GM19193 (cell line): Measurements from ENCODE around the gene LPA.

Experiments
- POLR2A ChIP-seq: IDR thresholded peaks from 4 replicates; pipeline ENCODE4 v1.6.1; 2011; ENCODE audit not compliant: insufficient read depth, insufficient read length; ENCODE audit errors: extremely low read depth

LPA gene

DNA sequence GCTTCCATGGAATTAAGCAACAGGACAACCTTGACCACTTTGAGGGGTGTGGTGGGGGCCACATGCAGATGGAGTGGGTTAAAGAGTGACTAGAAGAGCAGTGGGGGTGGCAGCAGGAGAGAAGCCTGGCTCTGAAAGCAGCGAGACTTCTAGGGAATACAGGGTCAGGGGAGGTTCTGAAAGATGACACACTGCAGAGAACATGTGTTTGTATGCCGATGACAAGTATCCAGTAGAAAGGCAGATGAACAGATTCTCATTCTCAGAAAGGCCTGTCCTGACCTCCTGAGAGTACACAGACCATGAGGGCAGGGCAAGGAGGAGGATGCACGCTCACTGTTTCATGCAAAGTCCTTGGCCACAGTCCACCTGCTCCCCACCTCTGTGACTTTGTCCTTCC, 2.9 kb downstream of the LPA start:
- TF ChIP-seq POLR2A, result no peak

DNA sequence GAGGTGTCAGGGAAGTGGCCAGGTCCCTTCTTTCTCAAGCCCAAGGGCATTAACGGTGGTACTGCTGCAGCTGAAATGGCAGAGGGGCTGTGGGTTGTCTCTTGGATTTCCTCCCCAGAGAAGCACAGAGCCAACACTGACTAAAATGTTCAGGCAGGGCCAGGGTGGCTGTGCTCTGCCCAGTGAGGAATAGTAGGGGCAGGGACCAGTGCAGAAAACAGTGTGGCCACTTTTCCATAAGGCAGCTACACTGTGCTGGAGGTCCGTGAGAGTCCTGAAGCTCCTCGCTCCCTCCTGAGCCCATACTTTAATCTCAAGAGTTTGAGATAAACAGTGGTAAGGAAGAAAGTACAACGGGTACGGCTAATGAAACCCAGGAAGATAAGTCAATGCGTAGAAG, 4.5 kb downstream of the LPA start:
- TF ChIP-seq POLR2A, result no peak

DNA sequence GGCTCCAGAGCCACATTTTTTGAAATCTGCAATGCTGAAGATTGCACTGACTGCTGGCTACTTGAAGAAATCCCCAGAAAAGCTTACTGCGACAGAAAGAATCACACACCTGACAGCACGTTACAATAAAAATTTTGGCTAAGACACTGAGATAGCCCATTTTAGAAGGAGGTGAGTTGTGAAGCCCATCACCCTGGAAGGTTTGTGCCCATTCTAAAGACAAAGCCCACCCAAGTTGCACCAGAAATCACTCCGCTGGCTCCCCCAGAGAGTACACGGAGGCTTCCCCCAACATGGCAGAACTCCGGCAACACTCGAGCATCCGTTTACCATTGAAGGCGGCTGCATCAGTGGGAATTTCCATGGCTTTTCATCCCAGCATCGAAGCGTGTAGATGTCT, 29.4 kb downstream of the LPA start:
- TF ChIP-seq POLR2A, result no peak

DNA sequence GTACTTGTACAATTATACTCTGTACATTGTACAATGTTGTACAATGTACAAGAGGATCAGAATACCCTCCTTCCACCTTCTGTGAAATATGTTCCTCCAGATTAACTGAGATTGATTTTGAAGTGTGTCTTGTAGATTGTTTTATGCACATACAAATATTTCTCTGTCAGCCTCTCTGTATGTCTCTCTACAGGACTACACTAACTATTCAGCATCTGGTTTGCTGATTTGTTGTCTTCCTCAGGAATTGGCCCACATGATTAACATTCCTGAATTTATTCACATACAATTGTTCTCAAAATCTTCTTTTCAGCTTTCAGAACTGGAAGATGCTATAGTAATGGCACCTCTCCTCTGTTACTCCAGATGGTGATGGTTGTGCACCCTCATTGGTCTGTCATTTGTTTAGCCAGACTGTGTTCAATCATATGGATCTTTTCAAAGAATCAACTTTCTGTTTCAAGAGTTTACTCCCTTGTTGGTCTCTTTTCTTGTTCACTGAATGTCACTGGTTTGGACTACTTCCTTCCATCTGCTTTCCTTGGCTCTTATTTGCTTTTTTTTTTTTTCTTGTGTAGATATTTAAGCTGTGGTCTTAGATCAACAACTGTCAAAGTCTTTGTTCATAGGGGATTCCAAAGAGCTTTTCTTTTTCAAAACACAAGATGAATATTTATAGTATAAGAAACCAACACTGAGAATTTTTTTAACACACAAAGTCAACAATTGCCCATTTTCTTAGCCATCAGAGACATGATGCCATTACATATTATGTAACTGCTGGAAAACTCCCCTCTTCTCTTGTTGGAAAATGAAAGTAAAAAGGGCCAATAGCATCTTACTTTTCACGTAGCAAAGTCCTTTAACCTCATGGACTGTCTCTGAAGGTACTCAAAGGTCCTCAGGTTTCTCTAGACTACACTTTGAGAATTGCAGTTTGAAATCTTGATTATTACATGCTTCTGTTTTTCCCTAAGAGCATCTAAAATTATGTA, 67.9 kb downstream of the LPA start:
- TF ChIP-seq POLR2A, result no peak

DNA sequence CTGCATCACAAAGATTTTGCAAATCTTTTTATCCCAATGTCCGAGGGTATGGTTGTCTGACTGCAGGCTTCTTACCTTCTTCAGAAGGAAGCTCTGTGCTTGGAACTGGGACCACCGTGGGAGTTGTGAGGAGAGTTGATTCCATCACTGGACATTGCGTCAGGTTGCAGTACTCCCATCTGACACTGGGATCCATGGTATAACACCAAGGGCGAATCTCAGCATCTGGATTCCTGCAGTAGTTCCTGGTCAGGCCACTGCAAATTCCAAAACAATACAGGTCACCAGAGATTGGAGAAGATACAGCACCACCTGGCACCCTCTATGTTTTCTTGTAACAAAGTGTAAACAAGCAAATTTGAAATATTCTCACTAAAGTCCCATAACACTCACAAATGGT, 77.7 kb downstream of the LPA start:
- TF ChIP-seq POLR2A, result no peak

DNA sequence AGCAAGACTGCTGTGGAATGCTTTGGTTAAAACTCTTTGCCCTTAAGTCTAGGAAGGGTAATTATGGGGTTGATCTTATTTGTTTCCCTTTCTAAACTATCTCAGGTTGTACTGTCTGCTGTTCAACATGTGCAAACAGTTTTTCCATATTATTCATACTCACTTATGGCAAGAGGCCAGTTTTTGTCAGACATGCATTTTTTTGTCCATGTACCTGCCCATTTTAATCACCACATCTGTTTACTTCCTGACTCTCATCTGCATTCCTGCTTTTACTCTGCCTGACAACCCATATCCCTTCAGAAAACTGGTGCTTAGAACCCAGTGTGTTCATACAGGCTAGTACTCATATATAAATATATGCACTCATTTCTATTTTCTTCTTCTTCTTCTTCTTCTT, 80.3 kb downstream of the LPA start:
- TF ChIP-seq POLR2A, result no peak

DNA sequence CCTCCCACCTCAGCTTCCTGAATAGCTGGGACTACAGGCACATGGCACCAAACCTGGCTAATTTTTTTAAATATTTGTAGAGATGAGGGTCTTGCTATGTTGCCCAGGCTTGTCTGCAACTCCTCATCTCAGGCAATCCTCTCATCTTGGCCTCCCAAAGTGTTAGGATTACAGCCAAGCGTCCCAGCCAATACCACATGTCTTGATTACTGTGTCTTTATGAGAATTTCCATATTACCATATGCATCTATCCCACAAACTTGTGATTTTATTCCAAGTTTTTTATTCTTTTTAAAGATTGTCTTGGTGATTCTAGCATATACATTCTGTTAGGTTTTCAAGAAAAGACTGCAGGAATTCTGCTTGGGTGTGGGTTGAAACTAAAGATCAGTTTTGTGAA, 82.7 kb downstream of the LPA start:
- TF ChIP-seq POLR2A, result no peak

DNA sequence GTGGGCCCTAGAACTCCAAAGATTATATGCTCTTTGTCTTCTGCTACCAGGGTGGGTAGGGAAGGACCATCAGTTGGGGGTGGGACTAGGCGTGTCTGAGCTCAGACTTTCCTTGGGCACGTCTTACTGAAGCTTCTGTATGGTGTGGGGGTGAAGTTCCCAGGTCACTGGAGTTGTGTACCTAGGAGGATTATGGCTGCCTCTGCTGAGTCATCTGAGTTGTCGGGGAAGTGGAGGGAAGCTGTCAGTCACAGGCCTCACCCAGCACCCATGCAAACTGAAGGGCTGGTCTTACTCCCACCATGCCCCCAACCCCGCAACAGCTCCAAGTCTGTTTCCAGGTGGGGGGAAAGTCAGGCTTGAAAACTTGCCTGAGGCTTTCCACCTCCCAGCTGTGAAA, 90.1 kb downstream of the LPA start:
- no peak for TF ChIP-seq POLR2A

DNA sequence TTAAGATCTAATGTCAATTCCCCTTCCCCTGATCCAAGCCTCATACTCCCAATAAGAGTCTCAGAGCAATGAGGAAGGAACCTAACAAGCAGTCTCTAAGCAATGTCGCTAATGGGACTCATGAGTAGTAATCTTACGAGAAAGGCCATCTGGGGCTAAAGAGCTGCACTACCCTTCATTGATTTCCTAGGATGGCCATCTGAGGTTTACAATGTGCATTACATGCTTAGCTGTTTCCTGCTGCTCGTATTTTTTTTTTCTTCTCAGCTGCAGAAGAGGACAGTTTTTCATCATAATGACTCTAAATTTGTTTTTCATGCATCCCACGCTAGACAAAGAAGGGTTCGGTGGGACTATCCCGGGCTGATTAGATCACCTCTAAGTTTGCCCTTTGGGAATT, 119.3 kb downstream of the LPA start:
- TF ChIP-seq POLR2A, result no peak

DNA sequence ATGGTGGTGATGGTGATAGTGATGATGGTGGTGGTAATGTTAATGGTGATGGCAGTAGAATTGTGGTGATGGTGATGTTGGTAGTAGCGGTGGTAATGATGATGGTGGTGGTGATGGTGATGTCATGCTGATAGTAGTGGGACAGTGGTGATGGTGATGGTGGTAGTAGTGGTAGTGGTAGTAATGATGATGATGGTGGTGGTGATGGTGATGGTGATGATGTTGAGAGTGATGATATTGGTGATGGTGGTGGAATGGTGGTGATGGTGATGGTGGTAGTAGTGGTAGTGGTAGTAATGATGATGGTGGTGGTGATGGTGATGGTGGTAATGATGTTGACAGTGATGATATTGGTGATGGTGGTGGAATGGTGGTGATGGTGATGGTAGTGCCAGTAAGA, 128.8 kb downstream of the LPA start:
- no peak for TF ChIP-seq POLR2A

DNA sequence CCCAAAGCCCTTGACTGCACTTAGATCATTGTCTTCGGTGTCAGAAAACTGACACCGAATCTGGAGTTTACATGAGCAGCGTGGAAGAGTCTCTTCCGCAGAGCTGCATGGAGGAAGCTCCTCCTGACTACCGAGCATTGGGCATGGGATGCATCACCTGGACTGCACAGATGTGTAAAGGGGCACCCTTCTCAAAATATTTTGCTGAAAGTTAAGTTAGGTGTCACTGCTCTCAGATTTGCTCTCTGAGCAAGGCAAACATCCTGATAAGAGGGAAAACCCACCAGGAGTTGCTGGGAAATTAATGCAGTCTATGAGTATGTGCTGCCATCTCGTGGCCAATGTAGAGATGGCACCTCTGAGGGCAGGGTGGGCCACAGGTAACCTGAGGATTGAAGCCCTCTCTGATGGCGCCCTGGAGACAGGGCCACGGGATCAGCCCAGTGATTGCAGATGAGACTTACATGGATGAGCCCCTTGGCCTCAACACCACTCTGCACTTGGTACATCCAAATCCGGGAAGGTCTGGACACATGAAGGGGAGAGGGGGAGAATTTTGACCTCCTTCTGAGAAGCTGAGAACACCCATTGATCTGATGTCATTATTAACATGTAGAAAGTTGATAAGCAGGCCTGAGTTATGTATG, 129.9 kb downstream of the LPA start:
- TF ChIP-seq POLR2A, result no peak

DNA sequence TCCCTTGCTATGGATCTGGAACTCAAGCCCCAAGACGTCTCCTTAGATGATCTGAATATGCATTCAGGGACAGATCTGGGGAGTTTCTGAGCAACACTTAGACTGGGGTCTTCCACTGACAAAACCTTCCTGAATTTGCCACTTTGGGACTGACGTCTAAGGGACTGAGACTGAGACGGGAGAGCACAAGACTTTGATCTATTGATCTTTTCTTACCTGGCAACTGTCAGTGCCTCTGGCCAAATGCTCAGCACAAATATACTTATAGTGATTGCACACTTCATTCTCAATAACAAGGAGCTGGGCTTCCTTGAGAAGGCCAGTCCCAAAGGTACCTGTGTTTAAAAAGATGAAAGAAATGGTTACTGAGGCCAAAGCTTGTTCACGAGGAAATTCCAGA, 131.8 kb downstream of the LPA start:
- TF ChIP-seq POLR2A, result no peak

DNA sequence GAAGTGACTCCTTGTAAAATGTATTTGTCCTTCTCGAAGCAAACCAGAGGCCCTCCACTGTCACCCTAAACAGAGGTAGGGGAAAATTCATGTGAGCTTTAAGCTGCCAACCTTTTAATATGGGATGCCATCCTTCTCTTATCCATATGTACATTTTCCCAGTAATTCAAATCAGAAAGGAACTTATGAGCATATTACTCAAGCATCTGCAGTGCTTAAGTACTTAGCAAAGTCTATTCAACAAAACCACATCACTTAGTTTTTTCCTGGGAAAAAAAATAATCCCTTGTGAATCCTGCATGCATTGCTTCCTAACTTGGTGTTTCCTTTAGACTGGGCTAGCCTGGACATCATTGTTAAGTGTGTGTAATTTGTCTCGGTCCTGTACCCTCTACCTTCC, 132.2 kb downstream of the LPA start:
- TF ChIP-seq POLR2A, result no peak

DNA sequence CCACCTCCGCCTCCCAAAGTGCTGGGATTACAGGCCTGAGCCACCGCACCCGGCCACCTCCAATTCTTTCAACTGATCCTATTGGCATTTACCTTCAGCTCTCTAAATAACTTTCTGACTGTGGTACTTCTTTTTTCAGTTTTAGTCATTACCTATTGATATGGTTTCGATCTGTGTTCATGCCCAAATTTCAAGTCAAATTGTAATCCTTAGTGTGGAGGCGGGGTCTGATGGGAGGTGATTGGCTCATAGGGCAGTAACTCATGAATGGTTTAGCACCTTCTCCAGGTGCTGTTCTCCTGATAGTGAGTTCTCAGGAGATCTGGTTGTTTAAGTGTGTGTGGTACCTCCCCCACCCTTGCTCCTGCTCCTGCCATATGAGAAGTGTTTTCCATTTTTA, 140.9 kb downstream of the LPA start:
- TF ChIP-seq POLR2A, result no peak

DNA sequence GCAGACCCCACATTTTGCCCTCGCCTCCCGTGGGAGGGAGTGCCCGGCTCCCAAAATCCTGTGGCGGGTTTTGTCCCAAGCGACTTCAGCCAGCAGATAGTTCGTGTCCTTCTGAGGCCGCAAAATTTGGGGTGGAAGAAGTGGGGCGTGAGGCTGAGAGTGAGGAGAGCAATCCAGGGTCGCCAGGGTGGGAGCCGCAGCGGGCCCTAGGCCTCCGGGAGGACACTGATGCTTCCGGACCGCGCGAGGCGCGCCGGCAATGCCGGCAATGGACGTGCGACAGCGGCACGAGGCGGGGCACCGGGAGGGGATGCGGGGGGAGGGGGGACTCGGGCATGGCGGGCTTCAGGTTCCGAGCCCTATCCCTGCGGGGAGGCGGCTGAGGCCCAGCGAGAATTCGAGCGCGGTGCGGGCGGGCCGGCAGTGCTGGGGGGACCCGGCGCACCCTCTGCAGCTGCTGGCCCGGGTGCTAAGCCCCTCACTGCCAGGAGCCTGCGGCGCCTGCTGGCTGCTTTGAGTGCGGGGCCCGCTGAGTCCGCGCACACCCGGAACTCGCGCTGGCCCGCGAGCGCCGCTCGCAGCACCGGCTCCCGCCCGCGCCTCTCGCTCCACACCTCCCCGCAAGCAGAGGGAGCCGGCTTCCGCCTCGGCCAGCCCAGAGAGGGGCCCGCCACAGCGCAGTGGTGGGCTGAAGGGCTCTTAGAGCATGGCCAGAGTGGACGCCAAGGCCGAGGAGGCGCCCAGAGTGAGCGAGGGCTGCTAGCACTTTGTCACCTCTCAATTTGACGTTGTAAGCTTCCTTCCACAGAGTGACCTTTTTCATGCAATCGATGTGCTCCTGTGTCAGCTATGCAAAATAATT, 143.8 kb downstream of the LPA start:
- no peak for TF ChIP-seq POLR2A

DNA sequence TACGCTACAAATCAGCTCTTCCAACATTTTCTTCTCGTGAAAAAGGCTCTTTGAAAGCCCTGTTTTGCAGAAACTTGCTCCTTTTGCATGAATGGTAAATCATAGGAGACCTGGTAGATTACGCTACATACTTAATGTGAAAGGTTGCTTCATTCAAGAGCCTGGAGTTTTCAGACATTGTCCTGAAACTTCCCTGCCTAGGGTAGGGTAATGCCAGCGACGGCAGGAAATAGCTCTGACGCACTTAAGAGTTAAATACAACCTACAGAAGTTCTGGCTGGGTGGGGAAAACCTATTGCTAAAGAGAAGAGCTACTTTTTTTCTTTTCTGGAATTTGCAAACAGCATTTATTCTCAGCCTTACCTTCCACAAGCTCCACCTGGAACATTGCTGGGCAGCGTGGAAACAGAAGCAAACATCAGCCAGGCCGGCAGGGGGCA, 144.5 kb downstream of the LPA start:
- no peak for TF ChIP-seq POLR2A

DNA sequence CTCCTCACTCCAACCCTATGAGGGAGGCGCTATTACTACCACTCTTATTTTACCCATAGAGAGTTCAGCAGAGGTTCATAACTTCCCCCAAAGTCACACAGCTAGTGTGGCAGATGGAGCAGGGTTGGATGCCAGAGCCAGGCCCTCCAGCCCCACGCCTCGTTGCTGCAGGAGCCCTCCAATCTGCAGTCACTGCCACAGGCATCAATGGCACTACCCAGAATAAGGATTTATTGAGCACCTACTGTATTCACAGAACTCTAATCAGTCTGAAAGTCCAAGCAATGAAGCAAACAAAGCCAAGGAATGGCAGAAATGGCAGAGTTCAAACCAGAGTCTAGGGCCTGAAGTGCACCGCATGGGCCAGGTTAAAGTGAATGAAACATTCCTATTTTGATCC, 144.9 kb downstream of the LPA start:
- TF ChIP-seq POLR2A, result no peak
